Smooth muscle cell (in vitro differentiated cells): ENCODE measurements around the gene SBK3. TPM values are rescaled to one million over a fixed set of nuclear protein-coding genes. Genes with fewer than 3 reads are reported as not detected.

ENCODE experiments used
- DNase-seq: peaks from one replicate; lab custom pipeline; 2025; ENCODE audit not compliant: unreplicated experiment; lab: John Stamatoyannopoulos, UW
- H2AFZ ChIP-seq: fragments of 200-600 bp; sonication (generic); 2 replicates; pipeline ENCODE4 v1.6.0; 2016; ENCODE audit warnings: antibody characterized with exemption, low read depth, mild to moderate bottlenecking
- H3F3A ChIP-seq: fragments of 200-600 bp; sonication (generic); 2 replicates; pipeline ENCODE4 v1.6.0; 2017; ENCODE audit warnings: antibody characterized with exemption, low read depth
- H3K27ac ChIP-seq: fragments of 200-600 bp; sonication (generic); 2 replicates; pipeline ENCODE4 v1.5.1; 2016; ENCODE audit warnings: low read depth, mild to moderate bottlenecking
- H3K27me3 ChIP-seq: fragments of 200-600 bp; sonication (generic); 2 replicates; pipeline ENCODE4 v1.6.1; 2016; ENCODE audit warnings: low read depth, mild to moderate bottlenecking
- H3K36me3 ChIP-seq: fragments of 200-600 bp; sonication (generic); 2 replicates; pipeline ENCODE4 v1.5.1; 2016; ENCODE audit warnings: low read depth
- H3K4me1 ChIP-seq: fragments of 200-600 bp; sonication (generic); 2 replicates; pipeline ENCODE4 v1.5.1; 2016; ENCODE audit warnings: low read depth
- H3K4me2 ChIP-seq: fragments of 200-600 bp; sonication (generic); 2 replicates; pipeline ENCODE4 v1.6.0; 2016; ENCODE audit warnings: mild to moderate bottlenecking
- H3K4me3 ChIP-seq: fragments of 200-600 bp; sonication (generic); 2 replicates; pipeline ENCODE4 v1.5.1; 2016; ENCODE audit warnings: mild to moderate bottlenecking
- H3K79me2 ChIP-seq: fragments of 200-600 bp; sonication (generic); 2 replicates; pipeline ENCODE4 v1.6.0; 2016; ENCODE audit warnings: low read depth, mild to moderate bottlenecking
- H3K9ac ChIP-seq: fragments of 200-600 bp; sonication (generic); 2 replicates; pipeline ENCODE4 v1.6.0; 2016; ENCODE audit warnings: low read depth
- H3K9me3 ChIP-seq: fragments of 200-600 bp; sonication (generic); replicated peaks from 2 replicates; pipeline ENCODE4 v1.5.1; 2016; ENCODE audit warnings: low read depth
- H4K20me1 ChIP-seq: fragments of 200-600 bp; sonication (generic); 2 replicates; pipeline ENCODE4 v1.6.0; 2016; ENCODE audit warnings: low read depth
- CTCF ChIP-seq: fragments of 200-600 bp; sonication (generic); IDR thresholded peaks from 2 replicates; pipeline ENCODE4 v1.5.1; 2017; ENCODE audit warnings: borderline replicate concordance, mild to moderate bottlenecking, antibody characterized with exemption; ENCODE audit not compliant: insufficient read depth, poor library complexity, severe bottlenecking
- WGBS: methylation state at CpG from one replicate; pipeline ENCODE4 v1.1.7; 2016; ENCODE audit warnings: low lambda C conversion rate; 5-methylcytosine and 5-hydroxymethylcytosine counted together
- polyA plus RNA-seq: library from polyadenylated mRNA; unstranded; fragments of >200 nt; fragmentation: Nextera tagmentation; extraction: Ambion mirVana; gene quantifications from 2 replicates; pipeline ENCODE4 v1.2.1, GENCODE V29; 2016
- total RNA-seq: library from RNA; depleted of rRNA; stranded (reverse); fragments of >200 nt; gene quantifications from 2 replicates; pipeline ENCODE4 v1.2.3, GENCODE V29; 2014

Gene SBK3
- total RNA-seq (not detected in 2 replicates), polyA plus RNA-seq (0.37 TPM in 1 of 2 replicates, not detected in the other)

GRCh38 chr19:55545443-55545842 is at the start of gene SBK3:
Gene SBK3, minus strand, starts transcription at chr19:55545543. Its CDS starts 0 bp downstream, at chr19:55545543.
- H2AFZ ChIP-seq, result no peak within 1 kb of the TSS

GRCh38 chr19:55593096-55593772 is 47.9 kb upstream of the SBK3 start:
- no peak overlapping the region for H3K27ac ChIP-seq
- TF ChIP-seq CTCF, result no peak
- 95% methylated on average over 43 of the region's 68 CpGs for WGBS
- no peak for DNase-seq
- H3K9ac ChIP-seq, result no peak overlapping the region
- no peaks in the 10 kb centered on the region for H3K4me1 ChIP-seq
- H3K79me2 ChIP-seq, result no peaks in the 10 kb centered on the region
- no peak overlapping the region for H3K4me3 ChIP-seq
- H4K20me1 ChIP-seq, result no peaks in the 10 kb centered on the region
- no peaks in the 10 kb centered on the region for H3K36me3 ChIP-seq
- no peaks in the 10 kb centered on the region for H3F3A ChIP-seq
- no peaks in the 10 kb centered on the region for H3K9me3 ChIP-seq
- H2AFZ ChIP-seq, result no peak overlapping the region
- no peaks in the 10 kb centered on the region for H3K27me3 ChIP-seq
- H3K4me2 ChIP-seq, result no peak overlapping the region

More at GRCh38 chr19:55545443-55545842, at the start of gene SBK3:
- H3K4me2 ChIP-seq, result no peak within 1 kb of the TSS
- H3K9me3 ChIP-seq, result no peaks in the 10 kb centered on the region
- no peaks in the 10 kb centered on the region for H3K79me2 ChIP-seq
- no peak within 1 kb of the TSS for H3K4me3 ChIP-seq
- H3K9ac ChIP-seq, result no peak within 1 kb of the TSS
- H3K4me1 ChIP-seq, result peaks cover 24% of the 10 kb centered on the region
- no peak for DNase-seq
- no peak within 1 kb of the TSS for H3K27ac ChIP-seq
- H3F3A ChIP-seq, result no peaks in the 10 kb centered on the region
- TF ChIP-seq CTCF, result no peak
- H3K27me3 ChIP-seq, result no peaks in the 10 kb centered on the region
- 97% methylated on average over 9 of the region's 10 CpGs for WGBS
- no peaks in the 10 kb centered on the region for H3K36me3 ChIP-seq
- no peaks in the 10 kb centered on the region for H4K20me1 ChIP-seq

GRCh38 chr19:55592391-55593090 is 47.2 kb upstream of the SBK3 start:
- Histone ChIP-seq H3K9ac (no peak overlapping the region), H2AFZ (no peak overlapping the region), H3K36me3 (no peaks in the 10 kb centered on the region), H3K79me2 (no peaks in the 10 kb centered on the region), H3K4me1 (no peaks in the 10 kb centered on the region), H4K20me1 (no peaks in the 10 kb centered on the region), H3K27me3 (no peaks in the 10 kb centered on the region), H3K9me3 (no peaks in the 10 kb centered on the region), H3F3A (no peaks in the 10 kb centered on the region), H3K4me3 (no peak overlapping the region), H3K4me2 (no peak overlapping the region), H3K27ac (no peak overlapping the region)
- TF ChIP-seq CTCF, result no peak
- DNase-seq, result no peak
- 95% methylated on average over 35 of the region's 73 CpGs for WGBS
